Astrocyte (in vitro differentiated cells and primary cell): ENCODE results near the gene CCDC57. TPM values are rescaled to one million over a fixed set of nuclear protein-coding genes. Genes with fewer than 3 reads are reported as not detected.

Experiments
- DNase-seq: peaks from one replicate; pipeline ENCODE4 v3.0.0-alpha.2; 2010; ENCODE audit warnings: low read depth
- FAIRE-seq: peaks from 2 replicates; lab custom pipeline; 2011; peaks lifted over from hg19 to GRCh38; lab: Jason Lieb, UNC
- H2AFZ ChIP-seq: 2 replicates; pipeline ENCODE4 v1.6.0; 2012; ENCODE audit warnings: low read depth, low read length, inconsistent platforms
- H3K27ac ChIP-seq: 2 replicates; pipeline ENCODE4 v1.5.1; 2011; ENCODE audit warnings: low read depth, low read length, inconsistent platforms
- H3K27me3 ChIP-seq: 2 replicates; pipeline ENCODE4 v1.6.0; 2011; ENCODE audit warnings: low read length, inconsistent platforms; ENCODE audit not compliant: insufficient read depth
- H3K36me3 ChIP-seq: 2 replicates; pipeline ENCODE4 v1.5.1; 2011; ENCODE audit warnings: low read length, inconsistent platforms; ENCODE audit not compliant: insufficient read depth
- H3K4me1 ChIP-seq: 2 replicates; pipeline ENCODE4 v1.5.1; 2011; ENCODE audit warnings: low read length, inconsistent platforms; ENCODE audit not compliant: insufficient read depth
- H3K4me2 ChIP-seq: 2 replicates; pipeline ENCODE4 v1.6.0; 2012; ENCODE audit warnings: low read length, inconsistent platforms
- H3K4me3 ChIP-seq: 2 replicates; pipeline ENCODE4 v1.5.1; 2011; ENCODE audit warnings: low read depth, mild to moderate bottlenecking, low read length, inconsistent platforms; ENCODE audit not compliant: insufficient read depth
- H3K79me2 ChIP-seq: 2 replicates; pipeline ENCODE4 v1.6.0; 2012; ENCODE audit warnings: mild to moderate bottlenecking, low read length, inconsistent platforms; ENCODE audit not compliant: insufficient read depth
- H3K9ac ChIP-seq: 2 replicates; pipeline ENCODE4 v1.6.0; 2012; ENCODE audit warnings: mild to moderate bottlenecking, low read length, inconsistent platforms
- H3K9me3 ChIP-seq: 2 replicates; pipeline ENCODE4 v1.5.1; 2012; ENCODE audit warnings: low read depth, mild to moderate bottlenecking, low read length, inconsistent platforms; ENCODE audit not compliant: insufficient read depth
- H4K20me1 ChIP-seq: 2 replicates; pipeline ENCODE4 v1.6.0; 2012; ENCODE audit warnings: low read length, inconsistent platforms; ENCODE audit not compliant: insufficient read depth
- H3K27ac Mint-ChIP-seq: one replicate; pipeline ENCODE4 v1.8.0; 2021; ENCODE audit warnings: mild to moderate bottlenecking, mixed read lengths; ENCODE audit not compliant: unreplicated experiment
- H3K27me3 Mint-ChIP-seq: one replicate; pipeline ENCODE4 v1.8.0; 2021; ENCODE audit warnings: low read depth, mixed read lengths; ENCODE audit not compliant: unreplicated experiment
- H3K36me3 Mint-ChIP-seq: one replicate; pipeline ENCODE4 v1.8.0; 2021; ENCODE audit warnings: low read depth, mixed read lengths; ENCODE audit not compliant: unreplicated experiment
- H3K4me1 Mint-ChIP-seq: one replicate; pipeline ENCODE4 v1.8.0; 2021; ENCODE audit warnings: low read depth, mixed read lengths; ENCODE audit not compliant: unreplicated experiment
- H3K4me3 Mint-ChIP-seq: one replicate; pipeline ENCODE4 v1.8.0; 2021; ENCODE audit warnings: mild to moderate bottlenecking, moderate library complexity, mixed read lengths; ENCODE audit not compliant: unreplicated experiment
- H3K9me3 Mint-ChIP-seq: one replicate; pipeline ENCODE4 v1.8.0; 2021; ENCODE audit warnings: mild to moderate bottlenecking, mixed read lengths; ENCODE audit not compliant: unreplicated experiment
- EZH2 ChIP-seq: IDR thresholded peaks from 2 replicates; pipeline ENCODE4 v1.6.1; 2012; ENCODE audit warnings: mild to moderate bottlenecking, low read length, inconsistent platforms; ENCODE audit not compliant: insufficient read depth
- total RNA-seq: library from RNA; stranded (reverse); gene quantifications from 2 replicates; pipeline ENCODE4 v1.2.1, GENCODE V29; 2021
- TF ChIP-seq, protein P1 (sequence below): IDR thresholded peaks from 2 replicates; pipeline ENCODE4 v1.5.1; 2011; ENCODE audit warnings: low read depth, mild to moderate bottlenecking, inconsistent platforms, low read length, moderate library complexity; ENCODE audit not compliant: insufficient read depth

The CCDC57 gene
- total RNA-seq, 1 donor from 2014 or later, result 20.4 TPM

DNA sequence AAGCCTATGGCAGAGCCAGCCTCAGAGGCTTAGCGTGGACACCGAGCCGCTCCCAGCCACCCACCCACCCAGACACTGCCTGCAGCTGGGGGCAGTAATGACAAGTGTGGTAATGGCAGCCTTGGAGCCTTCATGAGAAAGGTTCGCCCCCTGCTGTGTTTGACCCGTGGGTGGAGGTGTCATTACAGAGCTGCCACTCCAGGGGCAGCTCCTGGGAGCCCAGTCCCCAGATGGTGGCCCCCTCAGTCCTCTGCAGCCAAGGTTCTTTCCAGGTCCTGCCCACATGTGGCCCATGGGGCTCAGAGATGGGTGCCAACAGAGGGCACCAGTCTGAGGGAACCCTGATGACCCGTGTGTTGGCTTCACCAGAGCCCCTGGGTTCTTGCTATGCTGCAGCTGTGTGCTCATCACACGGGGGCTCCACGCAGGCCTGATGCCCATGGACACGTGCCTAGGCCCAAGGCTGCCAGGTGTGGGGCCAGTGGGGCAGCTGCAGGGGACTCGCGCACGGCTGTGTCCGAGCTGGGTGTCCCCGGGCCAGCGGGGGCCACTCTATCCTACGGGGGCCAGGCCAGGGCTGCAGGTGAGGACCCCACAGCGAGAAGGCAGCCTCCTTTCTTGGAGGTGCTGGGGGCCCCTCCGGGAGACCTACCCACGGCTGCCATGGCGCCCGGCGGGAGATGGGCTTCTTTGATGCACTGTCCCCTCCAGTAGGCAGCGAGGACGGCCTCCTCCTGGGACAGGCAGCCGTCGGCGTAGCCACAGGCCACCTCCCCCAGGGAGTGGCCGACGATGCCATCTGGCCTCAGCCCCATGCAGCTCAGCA is 122.7 kb downstream of the CCDC57 start:
- Histone ChIP-seq H3K27me3 (no peaks in the 10 kb centered on the region), H3K36me3 (peaks cover 16% of the 10 kb centered on the region), H3K4me1 (no peaks in the 10 kb centered on the region), H3K27ac (no peak overlapping the region), H3K4me2 (no peak overlapping the region), H3K4me3 (no peak overlapping the region), H3K9me3 (no peaks in the 10 kb centered on the region), H3K79me2 (peaks cover 31% of the 10 kb centered on the region), H4K20me1 (peaks cover 78% of the 10 kb centered on the region), H2AFZ (no peak overlapping the region), H3K9ac (no peak overlapping the region)
- Mint-ChIP-seq H3K9me3 (no peaks in the 10 kb centered on the region), H3K4me3 (no peak overlapping the region), H3K4me1 (no peaks in the 10 kb centered on the region), H3K36me3 (no peaks in the 10 kb centered on the region), H3K27ac (no peak overlapping the region), H3K27me3 (no peaks in the 10 kb centered on the region)
- no peak for FAIRE-seq
- no peak for TF ChIP-seq EZH2
- TF ChIP-seq, protein P1, sequence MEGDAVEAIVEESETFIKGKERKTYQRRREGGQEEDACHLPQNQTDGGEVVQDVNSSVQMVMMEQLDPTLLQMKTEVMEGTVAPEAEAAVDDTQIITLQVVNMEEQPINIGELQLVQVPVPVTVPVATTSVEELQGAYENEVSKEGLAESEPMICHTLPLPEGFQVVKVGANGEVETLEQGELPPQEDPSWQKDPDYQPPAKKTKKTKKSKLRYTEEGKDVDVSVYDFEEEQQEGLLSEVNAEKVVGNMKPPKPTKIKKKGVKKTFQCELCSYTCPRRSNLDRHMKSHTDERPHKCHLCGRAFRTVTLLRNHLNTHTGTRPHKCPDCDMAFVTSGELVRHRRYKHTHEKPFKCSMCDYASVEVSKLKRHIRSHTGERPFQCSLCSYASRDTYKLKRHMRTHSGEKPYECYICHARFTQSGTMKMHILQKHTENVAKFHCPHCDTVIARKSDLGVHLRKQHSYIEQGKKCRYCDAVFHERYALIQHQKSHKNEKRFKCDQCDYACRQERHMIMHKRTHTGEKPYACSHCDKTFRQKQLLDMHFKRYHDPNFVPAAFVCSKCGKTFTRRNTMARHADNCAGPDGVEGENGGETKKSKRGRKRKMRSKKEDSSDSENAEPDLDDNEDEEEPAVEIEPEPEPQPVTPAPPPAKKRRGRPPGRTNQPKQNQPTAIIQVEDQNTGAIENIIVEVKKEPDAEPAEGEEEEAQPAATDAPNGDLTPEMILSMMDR, result no peak
- no peak for DNase-seq

DNA sequence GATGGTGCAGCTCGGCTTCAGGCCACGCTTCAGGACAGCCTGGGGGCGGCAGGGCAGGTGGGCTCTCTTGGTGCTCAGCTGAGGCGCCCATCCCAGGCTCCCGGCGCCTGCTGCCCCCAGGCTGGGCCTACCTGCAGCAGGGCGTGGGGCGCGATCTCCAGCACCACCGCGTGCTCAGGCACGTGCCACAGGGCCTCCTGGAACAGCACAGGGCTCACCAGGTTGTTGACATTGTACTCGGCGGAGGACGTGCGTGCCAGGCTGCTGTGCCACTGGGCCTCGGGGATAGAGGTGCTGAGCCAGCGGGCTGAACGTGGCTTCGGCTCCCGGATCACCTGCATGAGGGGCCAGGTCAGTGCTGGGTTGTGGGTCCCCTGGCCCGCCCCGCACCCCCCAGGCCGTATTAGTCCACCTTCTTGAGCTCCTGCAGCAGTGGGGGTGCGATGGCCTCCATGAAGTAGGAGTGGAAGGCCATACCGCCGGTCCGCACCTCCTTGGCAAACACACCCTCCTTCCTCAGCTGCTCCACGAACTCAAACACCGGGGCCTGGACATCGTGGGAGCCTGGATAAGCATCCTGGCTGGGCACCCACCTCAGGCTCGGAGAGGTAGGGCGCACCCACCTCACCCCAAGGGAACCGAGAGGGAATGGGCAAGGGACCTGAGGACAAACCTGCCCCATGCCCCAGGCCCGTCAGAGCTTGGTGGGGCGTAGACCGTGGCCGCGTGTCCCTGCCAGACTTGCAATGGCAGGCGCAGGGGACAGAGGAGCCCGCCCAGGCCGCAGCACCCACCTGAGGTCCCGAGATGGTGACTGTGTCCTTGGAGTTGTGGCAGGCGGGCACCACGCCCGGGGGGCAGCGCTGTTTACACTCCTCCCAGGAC is 123.6 kb downstream of the CCDC57 start:
- no peaks in the 10 kb centered on the region for H3K4me1 ChIP-seq
- H3K4me2 ChIP-seq, result no peak overlapping the region
- TF ChIP-seq EZH2, result no peak
- TF ChIP-seq, protein P1, result no peak
- no peak overlapping the region for H3K9ac ChIP-seq
- no peak overlapping the region for H3K4me3 ChIP-seq
- no peaks in the 10 kb centered on the region for H3K4me1 Mint-ChIP-seq
- peaks cover 26% of the 10 kb centered on the region for H3K79me2 ChIP-seq
- DNase-seq, result no peak
- H3K27ac Mint-ChIP-seq, result no peak overlapping the region
- peaks cover 80% of the 10 kb centered on the region for H4K20me1 ChIP-seq
- no peaks in the 10 kb centered on the region for H3K27me3 Mint-ChIP-seq
- H3K36me3 ChIP-seq, result peaks cover 16% of the 10 kb centered on the region
- H3K27ac ChIP-seq, result no peak overlapping the region
- no peak overlapping the region for H3K4me3 Mint-ChIP-seq
- no peak overlapping the region for H2AFZ ChIP-seq
- H3K9me3 Mint-ChIP-seq, result no peaks in the 10 kb centered on the region
- H3K36me3 Mint-ChIP-seq, result no peaks in the 10 kb centered on the region
- H3K27me3 ChIP-seq, result no peaks in the 10 kb centered on the region
- no peak for FAIRE-seq
- H3K9me3 ChIP-seq, result no peaks in the 10 kb centered on the region
